A549 (cell line): ENCODE data around the gene TNPO3. TPM values are rescaled to one million over a fixed set of nuclear protein-coding genes. Genes with fewer than 3 reads are reported as not detected.

Experiments
- ATAC-seq, 2 experiments: fragments of 200-7000 bp in 1 of 2; fragments of >200 bp in 1 of 2; cut with Nextera tagmentation in 1 of 2; cut with Tn5 transposase in 1 of 2; 3 replicates each; pipeline versions ENCODE4 v1.8.0 to v1.9.1; 2018 to 2020; ENCODE audit warnings: mild to moderate bottlenecking in 1 of 2, moderate library complexity in 1 of 2
- CTCF ChIA-PET: fragments of 300-600 bp; sonication (Branson Sonifier 250); formaldehyde crosslinking; extraction: SDS; loops from one replicate; lab custom pipeline; 2021; ENCODE audit warnings: antibody characterized with exemption, inconsistent platforms; lab: Yijun Ruan, JAX
- POLR2A ChIA-PET: fragments of 350-600 bp; formaldehyde crosslinking; extraction: SDS; loops from one replicate; lab custom pipeline; 2021; ENCODE audit warnings: antibody characterized with exemption, inconsistent platforms; lab: Yijun Ruan, JAX
- DNase-seq, 2 experiments: peaks; one replicate each; pipeline versions ENCODE4 v3.0.0 to v3.0.0-alpha.2; 2011 to 2016; ENCODE audit warnings: low read depth in 1 of 2, low spot score in 1 of 2
- FAIRE-seq: peaks from 2 replicates; lab custom pipeline; 2011; peaks lifted over from hg19 to GRCh38; lab: Jason Lieb, UNC
- H3K27ac ChIP-seq, 2 experiments: fragments of >200 bp; sonication (Bioruptor Twin); formaldehyde crosslinking; 3 replicates each; pipeline ENCODE4 v1.5.1; 2016 to 2017
- H3K4me1 ChIP-seq: fragments of >200 bp; sonication (Bioruptor Twin); formaldehyde crosslinking; 3 replicates; pipeline ENCODE4 v1.6.1; 2016
- H3K4me2 ChIP-seq: fragments of >200 bp; sonication (Bioruptor Twin); formaldehyde crosslinking; 3 replicates; pipeline ENCODE4 v1.6.1; 2016
- H3K4me3 ChIP-seq: fragments of >200 bp; sonication (Bioruptor Twin); formaldehyde crosslinking; 3 replicates; pipeline ENCODE4 v1.5.1; 2016
- H3K9me3 ChIP-seq: fragments of >200 bp; sonication (Bioruptor Twin); formaldehyde crosslinking; 3 replicates; pipeline ENCODE4 v1.6.1; 2016
- CBX2 ChIP-seq: fragments of 200-600 bp; sonication (generic); IDR thresholded peaks from 2 replicates; pipeline ENCODE4 v1.6.1; 2016; ENCODE audit warnings: low read depth, mild to moderate bottlenecking, borderline replicate concordance
- CEBPB ChIP-seq, 2 experiments: fragments of >200 bp in 1 of 2; sonication (Bioruptor Twin) in 1 of 2; formaldehyde crosslinking in 1 of 2; IDR thresholded peaks; 2 replicates each; pipeline ENCODE4 v1.6.1; 2012 to 2016
- CHD4 ChIP-seq: fragments of 200-600 bp; sonication (generic); IDR thresholded peaks from 2 replicates; pipeline ENCODE4 v1.6.1; 2016; ENCODE audit warnings: antibody characterized with exemption, mild to moderate bottlenecking, borderline replicate concordance
- EHF ChIP-seq: fragments of 250-450 bp; sonication (Bioruptor Pico); IDR thresholded peaks from 2 replicates; pipeline ENCODE4 v1.5.0; 2020; ENCODE audit warnings: mild to moderate bottlenecking
- ESRRA ChIP-seq: fragments of 150-350 bp; IDR thresholded peaks from 2 replicates; pipeline ENCODE4 v1.6.1; 2014; ENCODE audit warnings: mild to moderate bottlenecking, low read length, borderline replicate concordance
- FOSB ChIP-seq: fragments of 250-450 bp; sonication (Bioruptor Pico); IDR thresholded peaks from 2 replicates; pipeline ENCODE4 v1.5.0; 2020; ENCODE audit warnings: mild to moderate bottlenecking, moderate library complexity
- FOSL2 ChIP-seq, 2 experiments: fragments of 450-650 bp in 1 of 2; fragments of >200 bp in 1 of 2; sonication (Bioruptor Twin) in 1 of 2; formaldehyde crosslinking; IDR thresholded peaks; 2 replicates each; pipeline versions ENCODE4 v1.5.0 to v1.6.1; 2016 to 2020; ENCODE audit warnings: mild to moderate bottlenecking in 1 of 2, moderate library complexity in 1 of 2
- FOXS1 ChIP-seq: fragments of 250-450 bp; sonication (Bioruptor Pico); IDR thresholded peaks from 2 replicates; pipeline ENCODE4 v1.5.0; 2020; ENCODE audit warnings: mild to moderate bottlenecking, moderate library complexity
- GATA3 ChIP-seq: IDR thresholded peaks from 2 replicates; pipeline ENCODE4 v1.6.1; 2012; ENCODE audit warnings: borderline replicate concordance
- HDAC2 ChIP-seq: fragments of 200-600 bp; sonication (generic); IDR thresholded peaks from 2 replicates; pipeline ENCODE4 v1.6.1; 2016
- HOXB13 ChIP-seq: fragments of 250-450 bp; sonication (Bioruptor Pico); IDR thresholded peaks from 2 replicates; pipeline ENCODE4 v1.5.0; 2020; ENCODE audit warnings: low read depth, mild to moderate bottlenecking, moderate library complexity
- HOXB5 ChIP-seq: fragments of 250-450 bp; sonication (Bioruptor Pico); IDR thresholded peaks from 2 replicates; pipeline ENCODE4 v1.5.0; 2020; ENCODE audit warnings: mild to moderate bottlenecking, moderate library complexity
- JUN ChIP-seq, 2 experiments: fragments of >200 bp; sonication (Bioruptor Twin); formaldehyde crosslinking; IDR thresholded peaks; 2 replicates in 1 of 2; 3 replicates in 1 of 2; pipeline ENCODE4 v1.6.1; 2016 to 2017
- NFE2L2 ChIP-seq: fragments of 150-350 bp; conservative IDR thresholded peaks from 2 replicates; pipeline ENCODE4 v1.6.1; 2014; ENCODE audit warnings: low read length
- RCOR1 ChIP-seq: fragments of 150-350 bp; IDR thresholded peaks from 2 replicates; pipeline ENCODE4 v1.6.1; 2014; ENCODE audit warnings: antibody characterized with exemption, low read length, low read depth
- TP53 ChIP-seq: fragments of 250-450 bp; sonication (Bioruptor Pico); IDR thresholded peaks from 2 replicates; pipeline ENCODE4 v1.5.0; 2021; ENCODE audit warnings: mild to moderate bottlenecking, moderate library complexity
- ZC3H11A ChIP-seq: fragments of 450-650 bp; IDR thresholded peaks from 2 replicates; pipeline ENCODE4 v1.6.1; 2014; ENCODE audit warnings: antibody characterized with exemption, mild to moderate bottlenecking
- ZSCAN20 ChIP-seq: fragments of 250-450 bp; sonication (Bioruptor Pico); IDR thresholded peaks from 2 replicates; pipeline ENCODE4 v1.8.0; 2022; ENCODE audit warnings: mild to moderate bottlenecking, moderate library complexity
- WGBS: methylation state at CpG from one replicate; pipeline ENCODE4 v1.1.6; 2017; ENCODE audit errors: missing lambda C conversion rate; 5-methylcytosine and 5-hydroxymethylcytosine counted together
- polyA plus RNA-seq, 4 experiments: library from polyadenylated mRNA; depleted of rRNA in 3 of 4; stranded (reverse); fragments of >200 nt; fragmentation: RNase III in 1 of 4; extraction: RNeasy Plus Mini Kit Qiagen cat#74134 plus additional on column Dnase treatment in 1 of 4; gene quantifications; 2 replicates in 3 of 4; 3 replicates in 1 of 4; pipeline ENCODE4 v1.2.3, GENCODE V29; 2011 to 2017
- TF ChIP-seq, protein P1 (sequence below): fragments of 250-450 bp; sonication (Bioruptor Pico); IDR thresholded peaks from 2 replicates; pipeline ENCODE4 v1.5.0; 2021; ENCODE audit warnings: mild to moderate bottlenecking, moderate library complexity, borderline replicate concordance
- TF ChIP-seq, protein P2 (sequence below): IDR thresholded peaks from 2 replicates; pipeline ENCODE4 v1.6.1; 2012; ENCODE audit warnings: low read depth, borderline replicate concordance
- TF ChIP-seq, protein P3 (sequence below): fragments of 450-650 bp; IDR thresholded peaks from 2 replicates; pipeline ENCODE4 v1.6.1; 2014; ENCODE audit warnings: antibody characterized with exemption

Gene TNPO3
- polyA plus RNA-seq, 2 of the 4 experiments (the other 2 are of a cell fraction), result 43.2 to 66.9 TPM

DNA sequence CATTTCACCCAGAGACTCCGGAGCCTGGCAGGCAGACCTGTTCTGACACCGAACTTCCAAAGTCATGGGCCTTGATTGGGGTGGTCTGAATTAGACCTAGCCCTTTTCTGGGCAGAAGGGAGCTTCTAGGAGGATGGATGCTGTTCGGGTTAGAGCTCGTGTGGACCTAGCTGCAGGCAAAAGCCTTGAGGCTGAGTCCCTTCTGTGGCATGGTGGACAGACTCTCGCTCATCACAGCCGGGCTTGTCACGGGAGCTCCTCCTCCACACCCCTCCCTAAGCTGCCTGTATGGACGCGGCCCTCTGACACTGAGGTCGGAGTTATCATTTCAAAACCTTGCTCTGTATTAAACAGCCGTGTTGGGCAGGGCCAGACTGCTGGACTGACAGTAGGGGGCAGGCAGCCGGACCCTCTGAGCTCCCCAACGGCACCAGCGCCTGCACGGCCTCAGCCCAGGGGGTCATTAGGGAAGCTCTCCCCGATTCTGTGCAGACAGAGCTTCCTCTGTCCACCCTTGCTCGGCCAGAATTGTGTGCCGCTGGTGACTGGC is 115.0 kb downstream of the TNPO3 start (continued):
- TF ChIP-seq, protein P1, sequence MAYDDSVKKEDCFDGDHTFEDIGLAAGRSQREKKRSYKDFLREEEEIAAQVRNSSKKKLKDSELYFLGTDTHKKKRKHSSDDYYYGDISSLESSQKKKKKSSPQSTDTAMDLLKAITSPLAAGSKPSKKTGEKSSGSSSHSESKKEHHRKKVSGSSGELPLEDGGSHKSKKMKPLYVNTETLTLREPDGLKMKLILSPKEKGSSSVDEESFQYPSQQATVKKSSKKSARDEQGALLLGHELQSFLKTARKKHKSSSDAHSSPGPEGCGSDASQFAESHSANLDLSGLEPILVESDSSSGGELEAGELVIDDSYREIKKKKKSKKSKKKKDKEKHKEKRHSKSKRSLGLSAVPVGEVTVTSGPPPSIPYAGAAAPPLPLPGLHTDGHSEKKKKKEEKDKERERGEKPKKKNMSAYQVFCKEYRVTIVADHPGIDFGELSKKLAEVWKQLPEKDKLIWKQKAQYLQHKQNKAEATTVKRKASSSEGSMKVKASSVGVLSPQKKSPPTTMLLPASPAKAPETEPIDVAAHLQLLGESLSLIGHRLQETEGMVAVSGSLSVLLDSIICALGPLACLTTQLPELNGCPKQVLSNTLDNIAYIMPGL (CRISPR knock-in tag), result no peak
- no peak for TF ChIP-seq NFE2L2
- no peak for TF ChIP-seq FOSB

DNA sequence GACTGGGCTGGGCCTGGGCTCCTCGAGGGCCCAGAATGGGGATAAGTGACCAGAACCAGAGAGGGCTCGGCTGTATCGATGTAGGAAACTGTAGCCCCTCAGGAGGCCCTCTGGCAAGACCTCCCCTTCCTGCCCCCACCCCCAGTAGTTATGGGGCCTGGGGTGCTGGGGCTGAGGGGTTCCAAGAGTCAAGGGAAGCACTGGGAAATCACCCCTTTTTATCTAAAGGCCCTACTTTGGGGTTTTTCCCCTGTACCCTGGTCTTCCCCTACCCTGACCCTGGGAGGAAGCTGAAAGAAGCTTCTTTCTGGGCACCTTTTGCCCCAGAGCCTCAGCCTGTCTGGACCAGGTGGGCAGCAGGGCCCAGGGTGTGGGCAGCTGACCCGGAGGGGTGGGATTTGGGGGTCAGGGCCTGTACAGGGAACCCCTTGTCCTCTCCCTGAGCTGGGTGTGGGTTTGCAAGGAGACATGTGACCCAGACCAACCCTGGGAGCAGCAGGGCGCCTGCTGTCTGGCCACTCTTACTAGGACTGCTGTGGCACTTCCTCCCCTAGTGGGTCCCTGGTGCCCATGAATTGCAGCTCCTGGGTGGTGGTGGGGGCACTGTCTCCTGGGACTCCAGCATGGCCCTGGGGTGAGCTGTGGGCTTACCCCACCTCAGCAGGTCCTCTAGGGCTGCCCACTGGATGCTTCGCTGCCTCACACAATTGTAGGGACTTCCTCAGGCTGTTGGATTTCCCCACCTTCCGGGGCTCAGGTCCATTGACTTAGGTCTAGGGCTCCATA is 115.6 kb downstream of the TNPO3 start:
- Histone ChIP-seq H3K4me3 (peak overlapping the region; percentile 80), H3K4me2 (peak overlapping the region; percentile 93), H3K4me1 (peaks cover 12% of the 10 kb centered on the region), H3K9me3 (no peaks in the 10 kb centered on the region), H3K27ac (peak overlapping the region in 1 of 2 experiments; percentile 88; a peak in 4 of 6 replicates)
- 94% methylated on average over 6 of the region's 7 CpGs for WGBS
- POLR2A ChIA-PET, result no interaction called here
- CTCF ChIA-PET, result interaction anchor here (0.7 to 0.9 kb wide), 2 partner anchors 10 to 224 kb away, joined by 3 read pairs; no protein-coding TSS in a partner anchor
- no peak for DNase-seq
- TF ChIP-seq HOXB13 (no peak), NFE2L2 (no peak), ZC3H11A (no peak), GATA3 (no peak), CEBPB (IDR thresholded peaks at IDR 0.05) (no peak), CHD4 (no peak), HDAC2 (no peak), CBX2 (no peak), TP53 (CRISPR knock-in tag) (no peak), FOSL2 (IDR thresholded peaks at IDR 0.05) (no peak), FOSL2 (CRISPR knock-in tag; IDR thresholded peaks at IDR 0.05) (no peak), JUN (IDR thresholded peaks at IDR 0.05) (no peak), FOXS1 (CRISPR knock-in tag) (no peak), ZSCAN20 (CRISPR knock-in tag) (no peak), HOXB5 (CRISPR knock-in tag) (no peak), EHF (CRISPR knock-in tag) (no peak), RCOR1 (no peak)
- TF ChIP-seq, protein P2, sequence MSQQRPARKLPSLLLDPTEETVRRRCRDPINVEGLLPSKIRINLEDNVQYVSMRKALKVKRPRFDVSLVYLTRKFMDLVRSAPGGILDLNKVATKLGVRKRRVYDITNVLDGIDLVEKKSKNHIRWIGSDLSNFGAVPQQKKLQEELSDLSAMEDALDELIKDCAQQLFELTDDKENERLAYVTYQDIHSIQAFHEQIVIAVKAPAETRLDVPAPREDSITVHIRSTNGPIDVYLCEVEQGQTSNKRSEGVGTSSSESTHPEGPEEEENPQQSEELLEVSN, result no peak
- no peak for FAIRE-seq
- peak in 1 of 2 experiments; percentile 7; a peak in 3 of 6 replicates for ATAC-seq

DNA sequence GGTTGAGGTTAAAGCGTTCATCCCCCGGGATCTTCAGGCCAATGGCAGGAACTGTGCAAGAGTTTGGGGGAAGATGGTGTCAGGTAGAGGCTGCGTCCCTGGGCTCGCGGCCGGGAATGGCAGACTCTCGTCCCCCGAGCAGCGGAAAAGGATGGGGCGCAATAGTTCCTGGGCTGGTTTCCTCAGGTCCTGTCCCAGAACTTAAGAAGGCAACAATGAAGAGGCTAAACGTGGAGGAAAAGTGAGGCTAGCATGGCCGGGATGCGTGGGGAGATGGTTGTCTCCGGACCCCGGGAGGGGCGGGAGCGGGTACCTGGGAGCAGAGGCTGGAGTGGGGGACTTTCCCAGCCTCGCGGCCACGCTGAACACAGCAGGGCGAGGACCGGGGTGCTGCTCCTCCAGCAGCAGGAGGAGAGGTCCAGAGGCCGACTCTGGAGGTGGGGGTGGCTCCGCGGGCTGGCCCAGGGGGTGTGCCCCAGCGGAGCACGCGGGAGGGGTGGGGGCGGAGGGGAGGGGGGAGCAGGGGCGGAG is 116.3 kb downstream of the TNPO3 start:
- WGBS, result 14% methylated on average over 23 of the region's 30 CpGs
- FAIRE-seq, result no peak
- POLR2A ChIA-PET, result interaction anchor here (0.9 kb wide), 1 partner anchor 404 kb away, joined by 3 read pairs; no protein-coding TSS in a partner anchor

More for the DNA sequence above, 116.3 kb downstream of the TNPO3 start:
- CTCF ChIA-PET, result interaction anchor here (0.7 to 1.2 kb wide), 3 partner anchors 11 to 225 kb away, joined by 3 read pairs; no protein-coding TSS in a partner anchor
- Histone ChIP-seq H3K4me2 (peak overlapping the region; percentile 93), H3K27ac (peak overlapping the region; percentile 79 to 88), H3K9me3 (no peaks in the 10 kb centered on the region), H3K4me1 (peaks cover 12% of the 10 kb centered on the region), H3K4me3 (peak overlapping the region; percentile 80)
- no peak for TF ChIP-seq ESRRA
- TF ChIP-seq, protein P3, sequence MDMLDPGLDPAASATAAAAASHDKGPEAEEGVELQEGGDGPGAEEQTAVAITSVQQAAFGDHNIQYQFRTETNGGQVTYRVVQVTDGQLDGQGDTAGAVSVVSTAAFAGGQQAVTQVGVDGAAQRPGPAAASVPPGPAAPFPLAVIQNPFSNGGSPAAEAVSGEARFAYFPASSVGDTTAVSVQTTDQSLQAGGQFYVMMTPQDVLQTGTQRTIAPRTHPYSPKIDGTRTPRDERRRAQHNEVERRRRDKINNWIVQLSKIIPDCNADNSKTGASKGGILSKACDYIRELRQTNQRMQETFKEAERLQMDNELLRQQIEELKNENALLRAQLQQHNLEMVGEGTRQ, result no peak
- DNase-seq, result no peak
- peak in 1 of 2 experiments; percentile 20; a peak in 3 of 6 replicates for ATAC-seq
